GM18867 (cell line): ENCODE measurements around the gene ARNT2.
"Not testable (repeated sequence)": the region's sequence is repeated elsewhere in the genome, so short reads cannot be mapped to it uniquely, and the experiment has no call there.

Experiments
- ATAC-seq: cut with Tn5 transposase; IDR thresholded peaks from one replicate; pipeline ENCODE4 v1.9.1; 2021; ENCODE audit warnings: mild to moderate bottlenecking, moderate library complexity; ENCODE audit not compliant: unreplicated experiment

Gene ARNT2

DNA sequence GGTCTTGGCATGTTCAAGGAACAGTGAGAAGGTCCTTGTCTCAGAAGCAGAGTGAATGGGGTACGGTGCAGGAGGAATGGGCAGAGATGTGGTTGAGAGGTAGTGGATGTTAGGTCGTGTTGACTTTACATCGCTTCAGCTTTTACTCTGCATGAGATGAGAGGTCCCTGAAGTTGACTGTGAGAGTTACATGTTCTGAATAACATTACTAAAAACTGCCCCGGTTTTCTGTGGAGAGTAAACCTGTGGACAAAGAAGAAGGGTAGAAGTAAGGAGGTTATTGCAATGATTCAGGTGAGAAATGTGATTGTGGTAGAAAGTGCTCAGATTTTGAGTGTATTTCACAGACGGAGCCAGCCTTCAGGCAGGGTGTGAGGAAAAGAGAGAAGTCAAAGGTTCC lies 105.6 kb downstream of the ARNT2 start:
- ATAC-seq = no peak

DNA sequence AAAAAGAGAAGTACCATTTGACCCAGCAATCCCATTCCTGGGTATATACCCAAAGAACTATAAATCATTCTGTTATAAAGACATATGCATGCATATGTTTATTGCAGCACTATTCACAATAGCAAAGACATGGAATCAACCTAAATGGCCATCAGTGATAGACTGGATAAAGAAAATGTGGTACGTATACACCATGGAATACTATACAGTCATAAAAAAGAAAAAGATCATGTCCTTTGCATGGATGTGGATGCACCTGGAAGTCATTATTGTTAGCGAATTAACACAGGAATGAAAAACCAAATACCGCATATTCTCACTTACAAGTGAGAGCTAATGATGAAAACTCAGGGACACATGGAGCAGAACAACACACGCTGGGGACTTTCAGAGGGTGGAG lies 106.8 kb downstream of the ARNT2 start:
- not testable (repeated sequence) for ATAC-seq

DNA sequence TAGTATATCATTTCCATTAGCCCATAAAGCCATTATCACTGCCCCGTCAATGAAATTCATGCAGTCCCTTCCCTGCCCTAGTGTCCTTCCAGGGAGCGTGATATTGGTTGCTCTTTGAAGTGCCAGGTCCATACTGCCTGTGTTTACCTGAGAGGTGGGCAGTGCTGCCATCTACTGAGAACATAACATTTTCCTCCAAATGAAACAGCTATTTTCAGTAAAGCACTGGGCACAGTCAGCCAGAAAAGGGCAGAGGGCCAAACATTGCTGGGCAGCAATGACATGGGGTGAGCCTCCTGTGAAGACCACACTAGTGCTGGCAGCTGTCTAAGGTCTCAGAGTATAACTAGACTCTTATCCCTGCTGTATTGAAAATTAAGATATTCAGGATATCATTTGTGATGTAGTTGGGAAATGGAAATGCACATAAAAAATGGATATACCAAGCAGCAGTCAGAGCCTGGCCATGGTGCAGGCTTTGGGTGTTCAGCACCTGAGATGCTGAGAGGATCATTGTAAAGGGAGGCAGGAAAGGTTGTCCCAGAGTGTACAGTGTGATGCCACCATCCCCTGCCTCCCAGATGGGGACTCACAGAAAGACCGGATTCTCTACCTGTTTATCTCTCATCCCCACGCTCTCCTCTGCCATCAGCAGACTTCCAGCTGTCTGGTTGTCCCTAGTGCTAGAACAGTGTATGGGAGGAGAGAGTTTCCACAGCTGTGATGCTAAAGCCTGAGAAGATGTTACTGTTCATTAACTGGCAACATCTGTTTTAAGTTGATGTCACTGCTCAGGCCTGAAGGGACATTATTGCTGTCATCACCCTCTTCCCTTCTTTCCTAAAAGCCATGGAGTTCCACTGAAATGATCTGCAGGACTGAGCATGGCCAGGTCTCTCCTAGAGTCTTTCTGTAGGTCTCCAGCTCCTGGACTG lies 108.8 kb downstream of the ARNT2 start:
- ATAC-seq = no peak

DNA sequence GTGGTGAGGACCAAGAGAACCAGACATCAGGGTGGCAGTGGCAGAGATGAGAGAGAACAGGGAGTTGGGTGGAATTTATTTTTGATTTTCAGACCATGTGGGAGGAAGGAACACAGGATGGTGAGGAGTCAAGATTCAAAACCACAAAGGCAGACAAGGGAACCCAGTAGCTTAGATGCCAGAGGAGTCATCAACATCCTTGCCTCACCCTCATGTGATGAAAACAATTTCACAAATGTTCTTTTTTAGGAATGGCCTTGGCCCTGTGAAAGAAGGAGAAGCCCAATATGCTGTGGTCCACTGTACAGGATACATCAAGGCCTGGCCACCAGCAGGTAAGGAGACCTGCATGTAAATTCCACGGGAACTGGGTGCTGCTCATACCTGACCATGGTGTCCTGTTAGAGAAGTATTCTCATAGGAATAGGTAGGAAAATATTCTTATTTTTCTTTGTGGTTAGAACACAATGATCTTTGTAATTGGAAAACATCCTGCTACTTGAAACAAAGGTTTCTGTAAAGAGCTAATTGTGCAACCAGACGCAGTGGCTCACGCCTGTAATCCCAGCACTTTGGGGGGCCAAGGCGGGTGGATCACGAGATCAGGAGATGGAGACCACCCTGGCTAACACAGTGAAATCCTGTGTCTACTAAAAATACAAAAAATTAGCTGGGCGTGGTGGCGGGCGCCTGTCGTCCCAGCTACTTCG lies 110.0 kb downstream of the ARNT2 start:
- ATAC-seq = no peak

DNA sequence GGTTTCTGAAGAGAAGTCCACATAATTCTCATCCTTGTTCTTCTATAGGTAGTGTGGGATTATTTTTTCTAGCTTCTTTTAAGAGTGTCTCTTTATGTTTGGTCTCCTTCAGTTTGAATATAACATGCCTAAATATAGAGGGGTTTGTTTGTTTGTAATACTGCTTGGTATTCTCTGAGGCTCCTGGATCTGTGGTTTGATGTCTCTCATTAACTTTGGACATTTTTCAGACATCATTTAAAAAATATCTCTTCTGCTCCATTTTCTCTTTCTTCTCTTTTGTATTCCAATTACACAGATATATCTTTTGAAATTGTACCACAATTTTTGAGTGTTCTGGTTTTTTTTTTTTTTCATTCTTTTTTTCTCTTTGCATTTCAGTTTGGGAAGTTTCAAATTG lies 113.1 kb downstream of the ARNT2 start:
- ATAC-seq = no peak

DNA sequence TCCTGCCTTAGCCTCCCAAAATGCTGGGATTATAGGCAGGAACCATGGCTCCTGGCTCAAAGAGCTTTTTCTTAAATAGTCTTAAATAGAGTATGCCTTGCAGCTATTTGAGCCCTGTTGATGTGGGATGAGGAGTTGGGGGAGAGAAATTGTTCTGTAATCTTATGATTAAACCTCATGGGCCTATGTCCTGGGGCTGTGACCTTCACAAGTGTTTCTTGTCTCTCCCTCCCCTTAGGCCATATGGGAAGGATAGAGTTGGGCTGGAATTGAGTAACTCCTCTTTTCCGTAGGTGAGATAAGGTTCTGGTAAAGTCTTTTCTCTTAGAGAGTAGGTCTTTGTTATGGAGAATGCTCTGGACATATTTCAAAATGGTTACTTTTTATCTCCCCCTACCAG lies 114.3 kb downstream of the ARNT2 start:
- no peak for ATAC-seq

DNA sequence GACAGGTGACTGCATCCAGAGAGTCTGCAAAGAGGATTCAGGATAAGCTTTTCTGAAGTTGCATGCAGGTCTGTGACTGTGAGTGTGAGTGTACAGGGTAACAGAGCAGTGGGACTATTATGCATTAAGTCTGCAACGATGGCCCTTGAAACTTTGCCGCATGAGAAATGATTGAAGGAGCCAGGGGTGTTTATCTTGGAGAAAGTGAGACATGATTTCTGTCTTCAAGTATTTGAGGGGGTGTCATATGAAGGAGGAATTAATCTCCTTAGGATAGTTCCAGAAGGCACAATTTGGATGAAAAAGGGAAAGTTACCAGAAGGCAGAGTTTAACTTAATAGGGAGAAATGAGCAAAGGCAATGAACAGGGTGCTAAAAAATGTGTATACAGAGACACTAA lies 119.6 kb downstream of the ARNT2 start:
- no peak for ATAC-seq

DNA sequence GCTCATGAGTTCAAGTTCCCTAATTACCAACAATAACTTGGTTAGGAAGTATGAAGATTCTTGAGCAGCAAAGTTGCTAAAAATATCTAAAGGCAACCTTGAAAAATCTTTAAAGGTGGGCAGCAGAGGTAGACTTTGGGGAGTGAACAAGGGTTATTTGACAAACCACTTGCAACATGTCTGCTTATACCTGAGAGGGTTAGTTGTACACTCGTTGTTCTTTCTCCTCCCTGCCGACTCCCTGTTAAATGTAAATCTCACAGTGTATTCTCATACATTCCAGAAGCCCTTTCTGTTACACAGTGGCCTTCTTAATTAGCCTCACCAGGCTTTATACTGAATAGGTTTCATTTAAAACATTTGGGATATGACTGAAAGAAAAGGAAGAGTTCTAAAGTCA lies 121.7 kb downstream of the ARNT2 start:
- ATAC-seq = no peak

DNA sequence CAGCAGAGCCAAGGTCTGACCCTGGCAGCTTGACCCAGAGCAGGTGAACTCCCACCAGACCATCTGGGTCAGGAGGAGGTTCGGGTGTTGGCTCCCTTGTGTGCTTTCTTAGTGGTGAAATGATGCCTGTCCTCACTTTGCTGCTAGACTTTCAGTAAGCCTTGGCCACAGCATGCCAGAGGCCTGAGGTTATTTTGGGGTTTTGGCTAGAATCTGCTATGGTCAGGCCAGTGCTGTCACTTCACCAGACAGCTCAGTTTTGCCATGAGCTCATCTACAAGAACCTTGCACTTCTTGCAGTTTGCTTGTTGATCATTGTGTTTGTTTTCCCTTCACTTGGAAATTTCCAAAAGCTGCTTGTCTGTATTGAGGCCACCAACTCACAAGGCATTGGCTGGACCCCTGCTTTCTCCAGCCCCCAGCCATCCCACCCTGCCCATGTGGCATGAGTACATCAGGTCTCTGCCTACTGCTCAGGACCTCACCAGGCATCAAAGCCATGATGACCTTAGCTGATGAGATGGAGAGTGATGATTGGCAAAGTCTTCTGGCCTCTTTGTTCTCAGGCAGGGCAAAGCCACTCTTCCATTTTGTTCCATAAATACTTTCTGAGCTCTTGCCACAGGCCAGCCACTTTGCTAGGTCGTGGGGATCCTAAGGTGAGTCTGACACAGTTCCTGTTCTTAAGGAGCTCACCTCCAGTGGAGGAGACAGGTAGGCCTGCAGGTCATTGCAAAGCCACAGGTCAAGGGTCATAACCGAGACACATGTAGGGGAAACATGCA lies 122.6 kb downstream of the ARNT2 start:
- no peak for ATAC-seq

DNA sequence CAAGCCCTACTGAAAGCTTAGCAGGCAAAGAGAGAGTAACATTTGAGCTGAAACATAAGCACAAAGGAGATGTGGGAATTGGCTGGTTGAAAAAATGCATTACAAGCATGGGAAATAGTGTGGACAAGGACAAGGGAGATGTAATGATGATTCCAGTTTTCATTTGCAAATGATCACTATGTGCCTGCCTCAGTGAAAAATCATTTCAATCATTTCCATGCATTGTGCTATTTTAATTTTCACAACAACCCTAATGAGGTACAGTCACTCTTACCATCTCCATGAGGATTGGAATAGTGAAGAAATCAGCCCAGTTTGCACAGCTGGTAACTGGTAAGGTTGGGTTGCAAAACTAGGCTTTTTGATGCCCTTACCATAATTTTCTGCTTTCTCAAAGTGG lies 123.2 kb downstream of the ARNT2 start:
- ATAC-seq = no peak

DNA sequence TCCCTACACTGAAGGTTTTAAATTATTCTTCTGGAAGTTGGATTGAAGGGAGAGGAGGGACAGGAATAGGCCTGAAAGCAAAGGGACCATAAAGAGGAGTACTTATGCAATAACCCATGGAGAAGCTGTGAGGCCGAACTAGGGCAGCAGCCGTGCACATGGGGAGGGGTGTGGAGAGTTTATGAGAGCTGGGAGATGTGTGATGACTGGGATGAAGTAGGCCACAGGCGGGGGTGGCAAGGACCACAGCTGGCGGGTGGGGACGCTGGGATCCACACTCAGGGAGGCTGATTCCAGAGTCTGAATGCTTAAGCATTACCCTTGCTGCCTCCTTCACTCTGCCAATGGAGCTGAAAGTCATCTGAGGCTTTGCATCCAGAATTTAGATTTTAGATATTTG lies 123.8 kb downstream of the ARNT2 start:
- ATAC-seq = no peak

DNA sequence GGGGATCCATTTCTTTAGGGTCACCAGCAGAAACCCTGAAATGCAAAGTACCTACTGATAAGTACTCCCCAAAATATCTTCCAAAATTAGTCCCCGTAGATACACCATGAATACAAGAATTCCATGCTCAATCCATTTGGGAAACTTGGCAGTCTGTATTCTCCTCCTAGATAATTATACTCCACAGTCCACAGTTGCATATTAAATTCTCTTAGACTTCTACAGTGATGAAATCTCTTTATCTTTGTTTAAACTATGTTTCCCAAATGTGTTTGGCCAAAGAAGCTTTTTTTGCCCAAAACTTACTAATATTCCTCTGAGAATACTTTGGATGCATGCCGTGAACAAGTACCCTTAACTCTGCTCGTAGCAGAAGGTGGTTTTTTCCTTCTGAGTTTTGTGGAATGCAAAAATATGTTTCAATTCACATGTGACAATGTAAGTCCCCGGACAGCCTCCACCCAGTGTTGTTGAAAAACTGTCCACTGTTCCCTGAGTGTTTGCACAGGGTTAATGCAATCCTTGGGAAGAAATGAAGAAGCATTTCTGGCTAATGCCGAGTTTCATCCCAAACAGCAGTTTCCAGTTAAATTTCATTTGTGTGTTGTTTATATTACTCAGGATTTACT lies 126.7 kb downstream of the ARNT2 start:
- ATAC-seq = no peak

DNA sequence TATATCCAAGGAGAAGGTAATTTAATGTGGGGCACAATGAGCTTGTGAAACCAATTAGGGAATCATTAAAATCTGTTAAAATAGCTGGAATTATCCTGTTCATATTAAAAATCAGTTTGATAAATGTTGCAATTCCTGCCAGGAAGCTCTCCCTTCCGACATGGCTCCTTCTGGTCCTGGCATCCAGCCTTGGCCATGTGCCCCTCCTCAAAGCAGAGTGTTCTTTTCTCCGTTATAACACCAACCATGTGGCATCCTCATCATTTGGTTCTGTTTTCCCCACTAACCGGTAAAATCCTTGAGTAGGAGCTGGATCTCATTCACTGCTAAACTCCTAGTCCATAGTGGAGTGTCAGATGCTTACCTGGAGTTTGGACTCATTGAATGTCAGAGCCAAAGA lies 127.2 kb downstream of the ARNT2 start:
- no peak for ATAC-seq

DNA sequence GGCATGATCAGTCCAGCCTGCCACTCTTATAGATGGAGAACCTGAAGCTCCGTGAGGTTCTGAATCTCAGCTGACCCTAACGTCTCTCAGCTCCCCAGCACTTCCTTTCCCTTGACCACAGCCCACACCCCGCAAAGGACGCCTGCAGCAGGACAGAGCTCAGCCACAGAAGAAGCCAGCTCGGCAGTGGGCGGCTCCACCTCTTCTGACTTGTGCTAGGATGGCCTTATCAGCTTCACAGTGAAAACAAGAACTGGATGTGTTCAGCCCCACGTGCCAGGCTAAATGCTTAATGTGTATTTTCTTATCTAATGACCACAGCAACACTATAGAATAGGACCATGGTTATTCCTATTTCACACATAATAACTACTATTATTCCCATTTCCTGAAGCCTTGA lies 127.6 kb downstream of the ARNT2 start:
- no peak for ATAC-seq

DNA sequence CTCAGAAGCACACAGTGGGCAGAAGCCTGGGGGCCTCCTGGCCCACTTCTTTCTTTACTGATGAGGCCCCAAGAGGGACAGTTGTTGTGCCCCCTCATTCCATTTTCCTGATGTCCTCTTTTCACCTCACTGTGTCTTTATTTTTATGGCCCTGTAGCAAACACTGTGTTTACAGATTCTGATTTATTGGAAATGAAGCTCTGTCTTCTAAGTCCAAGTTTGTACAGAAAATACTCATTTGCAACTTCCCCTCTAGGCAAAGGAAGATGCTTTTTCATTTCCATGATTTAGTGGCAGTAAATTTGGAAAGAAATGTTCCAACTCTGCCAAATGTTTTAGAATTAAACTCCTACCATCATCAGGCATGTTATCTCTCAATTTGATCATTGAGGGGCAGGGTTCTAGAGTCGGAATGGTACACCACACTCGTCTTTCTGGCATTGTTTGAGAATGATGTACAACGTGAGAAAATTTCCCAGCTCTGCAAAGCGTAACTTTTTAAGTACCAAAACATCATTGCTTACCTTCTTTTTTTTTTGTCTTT lies 129.7 kb downstream of the ARNT2 start:
- no peak for ATAC-seq

DNA sequence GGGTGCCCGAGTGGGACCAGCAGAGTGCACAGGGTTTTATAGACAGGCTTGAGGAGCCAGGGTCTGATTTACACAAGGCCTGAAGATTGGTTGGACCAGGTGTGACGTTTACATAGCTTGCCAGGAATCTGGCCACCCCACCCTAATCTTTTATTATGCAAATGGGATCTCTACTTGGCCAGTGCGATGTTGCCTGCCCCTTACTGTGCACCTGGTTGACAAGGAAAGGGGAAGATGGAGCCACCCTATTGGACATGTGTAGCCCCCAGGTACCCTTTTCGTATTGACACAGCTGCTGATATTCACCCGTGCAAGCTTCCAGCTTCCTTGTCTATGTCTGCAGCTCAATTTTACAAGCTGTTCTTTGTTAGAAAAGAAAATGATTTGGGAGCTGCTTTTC lies 132.0 kb downstream of the ARNT2 start:
- ATAC-seq = no peak

DNA sequence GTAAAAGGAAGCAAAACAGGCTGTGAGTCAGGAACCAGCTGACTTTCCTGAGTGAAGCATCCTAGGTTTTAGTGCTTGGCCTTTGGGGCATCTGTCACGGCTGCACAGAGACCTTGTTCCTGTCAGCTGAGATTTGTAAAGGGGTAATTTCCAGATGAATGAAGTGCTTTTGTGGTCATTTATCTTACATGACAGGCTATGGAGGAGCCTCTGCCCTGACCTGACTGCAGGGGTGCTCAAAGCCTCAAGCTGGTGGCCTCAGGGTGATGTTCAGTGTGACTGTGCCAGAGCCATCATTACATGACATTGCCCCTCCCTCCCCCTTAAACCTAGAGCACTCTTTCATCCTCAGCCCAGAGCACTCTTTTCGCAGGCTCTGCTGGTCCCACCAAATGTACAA lies 132.5 kb downstream of the ARNT2 start:
- no peak for ATAC-seq

DNA sequence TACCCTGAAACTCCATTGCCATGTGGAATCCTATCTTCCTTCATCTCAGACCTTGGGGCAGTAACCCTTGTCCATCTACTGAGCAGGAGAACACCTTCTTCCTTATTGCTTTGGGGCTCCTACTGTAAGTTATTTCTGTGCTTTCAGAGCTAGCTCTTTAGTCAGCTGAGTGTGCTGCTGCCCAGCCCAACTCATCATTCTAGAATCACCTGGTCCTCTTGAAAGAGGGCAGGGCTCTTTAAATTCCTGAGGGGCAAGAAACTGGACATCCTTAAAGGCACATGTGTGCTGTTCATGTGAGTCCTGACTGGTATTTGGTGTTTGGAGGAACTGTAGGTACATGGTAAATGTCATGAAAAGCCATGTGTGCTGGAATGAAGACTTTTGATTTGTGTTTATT lies 140.9 kb downstream of the ARNT2 start:
- no peak for ATAC-seq

DNA sequence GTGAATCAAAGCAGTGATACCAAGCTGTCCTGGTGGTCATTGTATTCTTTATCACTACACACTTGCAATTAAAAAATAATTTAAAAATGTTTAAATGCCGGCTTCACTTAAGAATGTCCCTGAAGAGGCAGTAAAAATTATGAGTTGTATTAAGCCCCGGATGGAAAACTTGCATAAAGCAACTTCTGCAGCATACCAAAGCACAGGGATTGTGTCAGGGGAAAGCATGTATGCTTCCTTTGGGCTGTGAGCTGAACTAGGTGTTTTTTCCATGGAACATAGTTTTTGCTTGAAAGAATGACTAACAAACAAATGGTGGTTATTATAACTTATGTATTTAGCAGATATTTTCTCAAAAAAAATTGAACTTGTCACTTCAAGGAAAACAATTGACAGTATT lies 143.1 kb downstream of the ARNT2 start:
- ATAC-seq = no peak

DNA sequence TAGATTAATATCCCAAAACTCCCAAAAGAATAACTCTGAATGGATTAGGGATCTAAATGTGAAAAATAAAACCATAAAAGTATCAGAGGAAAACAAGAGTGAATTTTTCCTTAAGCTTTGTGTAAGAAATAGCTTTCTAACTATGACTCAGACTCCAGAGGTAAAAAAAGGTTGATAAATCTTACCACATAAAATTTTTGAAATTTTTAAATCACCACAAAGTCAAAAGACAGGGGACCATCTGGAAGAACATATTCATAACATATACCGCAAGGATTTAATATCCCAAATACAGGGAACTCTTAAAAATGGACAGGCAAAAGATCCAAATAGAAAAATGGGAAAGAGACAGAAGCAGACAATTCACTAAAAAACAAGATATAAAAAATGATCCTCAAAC lies 145.0 kb downstream of the ARNT2 start:
- no peak for ATAC-seq

DNA sequence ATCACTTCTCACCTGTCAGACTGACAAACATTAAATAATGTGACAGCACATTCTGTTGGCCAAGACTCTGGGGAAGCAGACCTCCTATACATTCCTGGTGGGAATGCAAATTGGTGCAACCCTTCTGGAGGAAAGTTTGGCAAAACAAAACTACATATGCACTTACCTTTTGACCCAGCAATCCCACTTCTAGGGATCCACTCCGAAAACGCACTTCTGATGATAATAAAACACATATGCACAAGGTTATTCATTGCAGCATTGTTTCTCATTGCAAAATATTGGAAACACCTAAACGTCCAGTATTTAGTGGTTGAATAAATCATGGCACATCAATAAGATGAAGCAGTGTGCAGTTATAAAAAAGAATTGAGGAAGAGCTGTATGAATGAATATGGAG lies 145.5 kb downstream of the ARNT2 start:
- no peak for ATAC-seq
